ENCODE results near the gene TRIM15. TPM values are rescaled to one million over a fixed set of nuclear protein-coding genes. Genes with fewer than 3 reads are reported as not detected.

TRIM15 gene
- total and polyA plus RNA-seq, 2 donors from 2014 or later: 2.2 to 7.1 TPM

GRCh38 chr6:30196376-30196775 lies 33.0 kb downstream of the TRIM15 start:
- intact Hi-C loops (cut with DNase I): no loop called here
- no peak for FAIRE-seq
- Histone ChIP-seq H3K4me1 (ENCODE audit: control insufficient read depth in 2 of 3, insufficient read depth in 2 of 3, low read depth in 1 of 3, low read length in 3 of 3) (peaks cover 0 to 2% (median 0%) of the 10 kb centered on the region in 3 donors), H3K9me3 (ENCODE audit: control insufficient read depth in 2 of 3, insufficient read depth in 1 of 3, low read length in 3 of 3) (no peaks in the 10 kb centered on the region), H3K27ac (ENCODE audit: low read depth in 2 of 2, low read length in 2 of 2) (no peak overlapping the region), H3K9ac (ENCODE audit: low read length in 3 of 3) (no peak overlapping the region), H3K36me3 (ENCODE audit: control insufficient read depth in 2 of 3, insufficient read depth in 3 of 3, low read length in 3 of 3) (peaks cover 3 to 49% (median 33%) of the 10 kb centered on the region in 3 donors), H3K27me3 (ENCODE audit: control insufficient read depth, insufficient read depth, low read length) (no peaks in the 10 kb centered on the region), H3K4me3 (ENCODE audit: low read length in 3 of 3) (no peak overlapping the region)
- DNase-seq: no peak
- TF ChIP-seq CTCF (IDR thresholded peaks at IDR 0.05; ENCODE audit: borderline replicate concordance, extremely low read depth, insufficient read depth): no peak

- Histone ChIP-seq H3K27ac (ENCODE audit: low read depth in 2 of 2, low read length in 2 of 2) (no peak overlapping the region), H3K9ac (ENCODE audit: low read length in 3 of 3) (no peak overlapping the region), H3K9me3 (ENCODE audit: control insufficient read depth in 2 of 3, insufficient read depth in 1 of 3, low read length in 3 of 3) (no peaks in the 10 kb centered on the region), H3K4me1 (ENCODE audit: control insufficient read depth in 2 of 3, insufficient read depth in 2 of 3, low read depth in 1 of 3, low read length in 3 of 3) (peaks cover 0 to 5% (median 4%) of the 10 kb centered on the region in 3 donors), H3K27me3 (ENCODE audit: control insufficient read depth, insufficient read depth, low read length) (no peaks in the 10 kb centered on the region), H3K36me3 (ENCODE audit: control insufficient read depth in 2 of 3, insufficient read depth in 3 of 3, low read length in 3 of 3) (peaks cover 3 to 49% (median 33%) of the 10 kb centered on the region in 3 donors), H3K4me3 (ENCODE audit: low read length in 3 of 3) (no peak overlapping the region)
- peak in 1 of 5 donors; percentile 72 for DNase-seq
- intact Hi-C loops (cut with DNase I): no loop called here
- no peak for FAIRE-seq
- TF ChIP-seq CTCF (IDR thresholded peaks at IDR 0.05; ENCODE audit: borderline replicate concordance, extremely low read depth, insufficient read depth): no peak
Measured at GRCh38 chr6:30198166-30199084, 35.1 kb downstream of the TRIM15 start.

- H3K27ac ChIP-seq (ENCODE audit: low read depth in 2 of 2, low read length in 2 of 2): no peak overlapping the region
- no peak overlapping the region for H3K9ac ChIP-seq (ENCODE audit: low read length in 3 of 3)
- peaks cover 3 to 40% (median 30%) of the 10 kb centered on the region in 3 donors for H3K36me3 ChIP-seq (ENCODE audit: control insufficient read depth in 2 of 3, insufficient read depth in 3 of 3, low read length in 3 of 3)
- no peak overlapping the region for H3K4me3 ChIP-seq (ENCODE audit: low read length in 3 of 3)
- H3K27me3 ChIP-seq (ENCODE audit: control insufficient read depth, insufficient read depth, low read length): no peaks in the 10 kb centered on the region
- intact Hi-C loops (cut with DNase I): no loop called here
- no peak for TF ChIP-seq CTCF (IDR thresholded peaks at IDR 0.05; ENCODE audit: borderline replicate concordance, extremely low read depth, insufficient read depth)
- H3K4me1 ChIP-seq (ENCODE audit: control insufficient read depth in 2 of 3, insufficient read depth in 2 of 3, low read depth in 1 of 3, low read length in 3 of 3): peaks cover 0 to 15% (median 11%) of the 10 kb centered on the region in 3 donors
- FAIRE-seq: no peak
- H3K9me3 ChIP-seq (ENCODE audit: control insufficient read depth in 2 of 3, insufficient read depth in 1 of 3, low read length in 3 of 3): no peaks in the 10 kb centered on the region
- no peak for DNase-seq
Measured at GRCh38 chr6:30200551-30201281, 37.4 kb downstream of the TRIM15 start.

Data from kidney (tissue), 14 donors.